HG02852 (cell line): Measurements from ENCODE around the gene SAP130.
"Not testable (repeated sequence)": the region's sequence is repeated elsewhere in the genome, so short reads cannot be mapped to it uniquely, and the experiment has no call there.

Experiments used
- ATAC-seq: cut with Tn5 transposase; IDR thresholded peaks from one replicate; pipeline ENCODE4 v1.9.1; 2021; ENCODE audit warnings: mild to moderate bottlenecking, moderate library complexity; ENCODE audit not compliant: unreplicated experiment

The SAP130 gene

GRCh38 chr2:127953849-127954248 is 74.0 kb downstream of the SAP130 start:
- no peak for ATAC-seq

- no peak for ATAC-seq
These were observed 74.6 kb downstream of the SAP130 start for GRCh38 chr2:127953128-127953718.

DNA sequence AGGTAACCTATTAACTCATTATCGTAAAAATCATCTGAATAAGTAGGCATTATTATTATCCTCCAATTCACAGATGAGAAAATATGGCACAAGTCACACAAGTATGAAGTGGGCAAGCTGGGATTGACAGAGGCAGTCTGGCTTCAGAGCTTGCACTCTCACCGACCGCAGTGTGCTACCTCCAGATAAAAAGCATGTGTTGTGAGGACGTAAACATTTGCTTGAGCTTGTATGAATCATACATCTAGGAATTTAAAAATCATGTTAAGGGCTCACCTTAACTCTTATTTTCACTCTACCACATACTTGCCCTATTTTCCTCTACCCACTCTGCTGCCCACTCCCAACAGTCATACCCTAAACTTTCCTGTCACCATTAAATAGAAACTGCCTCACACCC is 76.8 kb downstream of the SAP130 start:
- ATAC-seq = no peak

- no peak for ATAC-seq
These were observed 77.6 kb downstream of the SAP130 start for GRCh38 chr2:127950264-127950663.

GRCh38 chr2:127945281-127945680 is 82.6 kb downstream of the SAP130 start:
- no peak for ATAC-seq

DNA sequence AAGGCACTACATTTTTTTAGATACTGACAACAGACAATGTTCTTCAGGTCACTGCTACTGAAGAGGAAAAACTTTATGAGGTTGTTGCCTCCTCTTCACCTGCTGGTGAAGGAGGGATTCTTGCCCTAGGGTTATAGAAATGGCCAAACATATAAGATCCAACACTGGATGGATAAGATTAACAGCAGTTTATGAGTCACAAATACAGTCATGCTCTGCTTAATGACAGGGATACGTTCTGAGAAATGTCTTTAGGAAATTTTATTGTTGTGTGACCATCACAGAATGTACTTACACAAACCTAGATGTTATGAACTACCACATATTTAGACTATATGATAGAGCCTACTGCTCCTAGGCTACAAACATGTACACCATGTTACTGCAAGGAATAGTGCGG is 84.7 kb downstream of the SAP130 start:
- no peak for ATAC-seq

GRCh38 chr2:127942002-127942401 is 85.9 kb downstream of the SAP130 start:
- no peak for ATAC-seq

GRCh38 chr2:127941461-127941860 is 86.4 kb downstream of the SAP130 start:
- no peak for ATAC-seq

- no peak for ATAC-seq
These were observed 87.2 kb downstream of the SAP130 start for GRCh38 chr2:127940641-127941040.

DNA sequence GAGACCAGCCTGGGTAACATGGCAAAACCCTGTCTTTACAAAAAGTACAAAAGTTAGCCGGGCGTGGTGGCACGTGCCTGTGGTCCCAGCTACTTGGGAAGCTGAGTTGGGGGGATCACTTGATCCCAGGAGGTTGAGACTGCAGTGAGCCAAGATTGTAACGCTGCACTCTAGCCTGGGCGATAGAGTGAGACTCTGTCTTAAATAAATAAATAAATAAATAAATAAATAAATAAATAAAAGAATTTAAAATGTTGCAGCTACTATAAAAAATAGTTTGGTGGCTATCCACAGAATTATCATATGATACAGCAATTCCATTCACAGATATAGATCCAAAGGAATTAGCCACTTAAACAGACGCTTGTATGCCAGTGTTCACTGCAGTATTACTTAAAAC is 92.5 kb downstream of the SAP130 start:
- no peak for ATAC-seq

DNA sequence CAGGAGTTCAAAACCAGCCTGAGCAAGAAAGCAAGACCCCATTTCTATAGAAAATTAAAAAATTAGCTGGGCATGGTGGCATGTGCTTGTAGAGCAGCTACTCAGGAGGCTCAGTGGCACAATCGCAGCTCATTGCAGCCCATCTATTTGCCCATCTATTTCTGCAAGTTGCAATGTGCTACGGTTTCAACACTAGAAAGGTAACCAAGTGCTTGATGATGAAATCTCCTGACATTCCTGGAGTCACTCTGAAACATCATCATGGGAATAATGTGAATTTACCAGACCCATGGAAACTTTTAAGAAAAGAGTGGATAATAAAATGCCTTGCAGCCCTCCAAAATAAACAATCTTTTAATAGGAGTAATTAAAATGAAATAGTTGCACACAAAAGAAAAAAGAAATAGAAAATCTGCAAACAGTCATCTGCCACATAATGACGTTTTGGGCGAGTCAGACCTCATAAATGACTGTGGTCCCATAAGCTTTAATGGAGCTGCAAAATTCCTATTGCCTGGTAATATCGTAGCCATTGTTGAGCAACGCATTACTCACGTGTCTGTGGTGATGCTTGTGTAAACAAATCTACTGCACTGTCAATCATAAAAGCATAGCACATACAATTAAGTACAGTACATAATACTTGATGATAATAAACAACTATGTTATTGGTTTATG is 95.5 kb downstream of the SAP130 start:
- no peak for ATAC-seq

DNA sequence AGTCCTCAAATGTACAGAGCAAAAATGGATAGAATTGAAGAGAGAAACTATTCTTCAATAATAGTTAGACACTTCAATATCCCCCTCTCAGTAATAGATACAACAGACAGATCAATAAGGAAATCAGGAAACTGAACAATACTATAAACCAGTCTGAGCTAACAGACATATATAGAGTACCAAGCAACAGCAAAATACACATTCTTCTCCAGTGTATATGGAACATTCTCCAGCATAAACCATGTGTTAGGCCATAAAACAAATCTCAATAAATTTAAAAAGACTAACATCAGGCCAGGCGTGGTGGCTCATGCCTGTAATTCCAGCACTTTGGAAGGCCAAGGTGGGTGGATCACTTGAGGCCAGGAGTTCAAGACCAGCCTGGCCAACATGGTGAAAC is 98.4 kb downstream of the SAP130 start:
- ATAC-seq = no peak

GRCh38 chr2:127927384-127927783 is 100.5 kb downstream of the SAP130 start:
- no peak for ATAC-seq

DNA sequence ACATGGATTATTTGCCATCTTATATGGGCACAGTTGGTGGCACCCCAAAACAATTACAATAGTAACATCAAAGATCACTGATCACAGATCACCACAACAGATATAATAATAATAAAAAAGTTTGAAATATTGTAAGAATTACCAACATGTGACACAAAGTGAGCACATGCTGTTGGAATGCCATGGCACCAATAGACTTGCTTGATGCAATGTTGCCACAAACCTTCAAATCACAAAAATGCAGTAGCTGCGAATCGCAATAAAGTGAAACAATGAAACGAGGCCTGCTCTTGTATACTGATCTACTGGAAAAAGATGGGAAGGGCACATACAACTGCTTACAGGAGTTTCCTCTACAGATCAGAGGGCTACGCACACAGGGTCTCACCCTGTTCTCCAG is 109.9 kb downstream of the SAP130 start:
- ATAC-seq = no peak

- no peak for ATAC-seq
These were observed 113.9 kb downstream of the SAP130 start for GRCh38 chr2:127913808-127914457.

DNA sequence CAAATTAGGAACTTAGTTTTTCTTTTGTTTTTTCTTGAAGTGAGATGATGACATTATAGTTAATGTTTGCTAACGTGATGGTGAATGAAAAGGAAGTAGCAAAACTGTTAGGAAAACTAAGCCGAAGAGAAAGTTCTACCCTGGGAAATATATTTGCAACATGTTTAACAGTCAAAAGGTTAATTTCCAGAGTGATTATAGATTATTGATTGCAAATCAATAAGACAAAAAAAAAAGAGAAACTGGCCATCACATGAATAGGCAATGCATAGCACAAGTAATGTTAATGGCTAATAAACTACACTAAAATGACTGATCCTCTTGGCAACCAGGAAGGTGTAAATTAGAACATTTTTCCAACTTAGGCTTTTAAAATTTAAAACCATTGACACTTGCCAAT is 116.1 kb downstream of the SAP130 start:
- ATAC-seq = no peak

GRCh38 chr2:127910415-127910814 is 117.4 kb downstream of the SAP130 start:
- ATAC-seq = no peak

GRCh38 chr2:127909019-127909418 is 118.8 kb downstream of the SAP130 start:
- ATAC-seq = no peak

GRCh38 chr2:127907733-127908400 is 120.0 kb downstream of the SAP130 start:
- not testable (repeated sequence) for ATAC-seq

- ATAC-seq = no peak
These were observed 121.5 kb downstream of the SAP130 start for GRCh38 chr2:127906206-127906926.
